ENCODE data around the gene CACNA1C.

Gene CACNA1C

GRCh38 chr12:2390133-2390532, 337.3 kb downstream of the CACNA1C start:
- TF ChIP-seq CTCF (IDR thresholded peaks at IDR 0.05; ENCODE audit: low read depth, low read length) = no peak
- TF ChIP-seq MYC (IDR thresholded peaks at IDR 0.05; ENCODE audit: low read depth, low read length) = no peak
- no peak for TF ChIP-seq POLR2A (IDR thresholded peaks at IDR 0.05; ENCODE audit: extremely low read depth, insufficient read length)
- no peak for TF ChIP-seq MAX (IDR thresholded peaks at IDR 0.05; ENCODE audit: low read depth, low read length)
- DNase-seq (ENCODE audit: low read depth) = no peak
- no peak overlapping the region for H3K4me3 ChIP-seq (ENCODE audit: low read depth, low read length)

GRCh38 chr12:2390850-2391390, 338.1 kb downstream of the CACNA1C start:
- H3K4me3 ChIP-seq (ENCODE audit: low read depth, low read length) = no peak overlapping the region
- TF ChIP-seq CTCF (IDR thresholded peaks at IDR 0.05; ENCODE audit: low read depth, low read length) = no peak
- no peak for TF ChIP-seq POLR2A (IDR thresholded peaks at IDR 0.05; ENCODE audit: extremely low read depth, insufficient read length)
- TF ChIP-seq MYC (IDR thresholded peaks at IDR 0.05; ENCODE audit: low read depth, low read length) = no peak
- no peak for TF ChIP-seq MAX (IDR thresholded peaks at IDR 0.05; ENCODE audit: low read depth, low read length)
- no peak for DNase-seq (ENCODE audit: low read depth)

- no peak overlapping the region for H3K4me3 ChIP-seq (ENCODE audit: low read depth, low read length)
- TF ChIP-seq POLR2A (IDR thresholded peaks at IDR 0.05; ENCODE audit: extremely low read depth, insufficient read length) (no peak), CTCF (IDR thresholded peaks at IDR 0.05; ENCODE audit: low read depth, low read length) (no peak), MYC (IDR thresholded peaks at IDR 0.05; ENCODE audit: low read depth, low read length) (no peak), MAX (IDR thresholded peaks at IDR 0.05; ENCODE audit: low read depth, low read length) (no peak)
- no peak for DNase-seq (ENCODE audit: low read depth)
Observed at GRCh38 chr12:2391740-2392331, 339.0 kb downstream of the CACNA1C start.

- no peak overlapping the region for H3K4me3 ChIP-seq (ENCODE audit: low read depth, low read length)
- no peak for DNase-seq (ENCODE audit: low read depth)
- TF ChIP-seq MAX (IDR thresholded peaks at IDR 0.05; ENCODE audit: low read depth, low read length) (no peak), POLR2A (IDR thresholded peaks at IDR 0.05; ENCODE audit: extremely low read depth, insufficient read length) (no peak), MYC (IDR thresholded peaks at IDR 0.05; ENCODE audit: low read depth, low read length) (no peak), CTCF (IDR thresholded peaks at IDR 0.05; ENCODE audit: low read depth, low read length) (no peak)
Observed at GRCh38 chr12:2393016-2393415, 340.2 kb downstream of the CACNA1C start.

- TF ChIP-seq POLR2A (IDR thresholded peaks at IDR 0.05; ENCODE audit: extremely low read depth, insufficient read length) (no peak), MAX (IDR thresholded peaks at IDR 0.05; ENCODE audit: low read depth, low read length) (no peak), MYC (IDR thresholded peaks at IDR 0.05; ENCODE audit: low read depth, low read length) (no peak), CTCF (IDR thresholded peaks at IDR 0.05; ENCODE audit: low read depth, low read length) (no peak)
- no peak overlapping the region for H3K4me3 ChIP-seq (ENCODE audit: low read depth, low read length)
- DNase-seq (ENCODE audit: low read depth) = no peak
Observed at GRCh38 chr12:2393996-2394395, 341.2 kb downstream of the CACNA1C start.
